Upper lobe of left lung (tissue), 4 donors: ENCODE data around the gene KAZN.

Experiments
- EP300 ChIP-seq, 4 donors: sonication (generic); formaldehyde crosslinking; IDR thresholded peaks; one replicate each; pipeline ENCODE4 v1.5.1; 2017; ENCODE audit warnings: antibody characterized with exemption in 4 of 4, control low read depth in 2 of 4
- POLR2A ChIP-seq, 4 donors: fragments of 450-650 bp; IDR thresholded peaks; one replicate each; pipeline ENCODE4 v1.5.1; 2016 to 2017; ENCODE audit warnings: antibody characterized with exemption in 4 of 4, mild to moderate bottlenecking in 2 of 4
- POLR2AphosphoS5 ChIP-seq, 2 donors: sonication (generic); formaldehyde crosslinking; IDR thresholded peaks; one replicate each; pipeline ENCODE4 v1.5.1; 2017; ENCODE audit warnings: antibody characterized with exemption in 2 of 2
- TF ChIP-seq, protein P1 (sequence below), 6 experiments: fragments of 450-650 bp in 4 of 6; fragments of 200-600 bp in 2 of 6; sonication (generic) in 2 of 6; IDR thresholded peaks; one replicate each; pipeline ENCODE4 v1.5.1; 2016 to 2019; ENCODE audit warnings: antibody characterized with exemption in 6 of 6

DNA sequence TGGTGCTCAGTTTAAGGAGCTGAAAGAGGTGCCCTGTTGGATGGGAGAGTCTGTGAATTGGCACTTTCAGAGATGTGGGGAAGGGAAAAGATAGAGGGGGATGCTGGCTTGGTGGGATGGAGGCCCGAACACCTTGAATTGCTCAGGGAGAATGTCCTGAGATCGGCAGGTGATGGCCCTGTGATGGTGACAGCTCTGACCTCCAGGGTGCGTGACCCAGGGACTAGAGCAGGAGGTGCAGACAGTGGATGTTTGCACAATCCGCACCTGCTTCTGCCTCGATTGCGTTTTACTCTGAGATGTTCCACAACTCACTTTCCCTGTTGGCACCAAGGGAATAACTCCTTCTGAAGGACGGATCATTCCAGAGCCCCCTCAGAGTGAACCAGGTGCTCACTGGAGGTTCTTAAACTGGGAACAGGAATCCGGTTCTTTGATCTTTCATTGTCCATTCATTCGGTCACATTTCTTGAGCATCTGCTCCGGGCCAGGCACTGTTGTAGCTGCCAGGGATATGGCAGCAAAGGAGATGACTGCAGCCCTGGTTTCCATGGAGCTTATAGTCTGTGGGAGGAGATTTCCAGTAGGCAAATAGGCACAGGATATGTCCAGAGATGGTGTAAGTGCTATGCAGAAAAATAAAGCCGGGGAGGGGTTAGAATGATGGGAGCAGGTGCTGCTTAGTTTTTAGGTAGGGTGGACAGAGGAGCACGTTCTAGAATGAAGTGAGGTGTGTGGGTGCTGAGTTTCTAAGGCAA, 328.5 kb downstream of the KAZN start:
- TF ChIP-seq, protein P1, sequence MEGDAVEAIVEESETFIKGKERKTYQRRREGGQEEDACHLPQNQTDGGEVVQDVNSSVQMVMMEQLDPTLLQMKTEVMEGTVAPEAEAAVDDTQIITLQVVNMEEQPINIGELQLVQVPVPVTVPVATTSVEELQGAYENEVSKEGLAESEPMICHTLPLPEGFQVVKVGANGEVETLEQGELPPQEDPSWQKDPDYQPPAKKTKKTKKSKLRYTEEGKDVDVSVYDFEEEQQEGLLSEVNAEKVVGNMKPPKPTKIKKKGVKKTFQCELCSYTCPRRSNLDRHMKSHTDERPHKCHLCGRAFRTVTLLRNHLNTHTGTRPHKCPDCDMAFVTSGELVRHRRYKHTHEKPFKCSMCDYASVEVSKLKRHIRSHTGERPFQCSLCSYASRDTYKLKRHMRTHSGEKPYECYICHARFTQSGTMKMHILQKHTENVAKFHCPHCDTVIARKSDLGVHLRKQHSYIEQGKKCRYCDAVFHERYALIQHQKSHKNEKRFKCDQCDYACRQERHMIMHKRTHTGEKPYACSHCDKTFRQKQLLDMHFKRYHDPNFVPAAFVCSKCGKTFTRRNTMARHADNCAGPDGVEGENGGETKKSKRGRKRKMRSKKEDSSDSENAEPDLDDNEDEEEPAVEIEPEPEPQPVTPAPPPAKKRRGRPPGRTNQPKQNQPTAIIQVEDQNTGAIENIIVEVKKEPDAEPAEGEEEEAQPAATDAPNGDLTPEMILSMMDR (IDR thresholded peaks at IDR 0.05) = no peak
- TF ChIP-seq POLR2AphosphoS5 (IDR thresholded peaks at IDR 0.05) (no peak), POLR2A (IDR thresholded peaks at IDR 0.05) (no peak), EP300 (IDR thresholded peaks at IDR 0.05) (no peak)
